Measurements from ENCODE around the gene TOX4. TPM values are rescaled to one million over a fixed set of nuclear protein-coding genes. Genes with fewer than 3 reads are reported as not detected.
A peak's percentile ranks its signal among the peaks of the same experiment; 100 is the strongest.

Gene TOX4
- total and polyA plus RNA-seq, 9 of the 15 experiments (the other 6 are each of a cell fraction or from before 2014, with no cell fraction given), result 9.9 to 76.5 (median 41.0) TPM

DNA sequence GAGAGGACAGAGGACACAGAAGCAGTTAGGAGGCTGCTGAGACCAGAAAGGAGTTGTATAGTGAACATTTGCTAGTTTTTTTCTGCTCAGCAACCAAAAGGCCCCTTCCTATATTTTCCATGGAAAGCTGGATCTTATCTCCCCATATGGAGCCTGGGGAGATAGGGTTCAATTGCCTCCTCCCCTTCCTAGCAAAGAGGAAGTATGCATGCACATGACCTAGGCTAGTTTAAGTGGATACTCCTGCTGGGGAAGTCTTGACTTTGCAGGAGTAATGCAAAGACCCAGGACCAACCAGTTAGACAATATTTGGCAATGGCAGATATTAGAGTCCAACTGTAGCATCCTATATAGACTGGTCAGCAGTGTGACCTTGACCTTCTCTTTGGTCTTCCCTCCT, 36.1 kb upstream of the TOX4 start (continued):
- TF ChIP-seq, protein P1, sequence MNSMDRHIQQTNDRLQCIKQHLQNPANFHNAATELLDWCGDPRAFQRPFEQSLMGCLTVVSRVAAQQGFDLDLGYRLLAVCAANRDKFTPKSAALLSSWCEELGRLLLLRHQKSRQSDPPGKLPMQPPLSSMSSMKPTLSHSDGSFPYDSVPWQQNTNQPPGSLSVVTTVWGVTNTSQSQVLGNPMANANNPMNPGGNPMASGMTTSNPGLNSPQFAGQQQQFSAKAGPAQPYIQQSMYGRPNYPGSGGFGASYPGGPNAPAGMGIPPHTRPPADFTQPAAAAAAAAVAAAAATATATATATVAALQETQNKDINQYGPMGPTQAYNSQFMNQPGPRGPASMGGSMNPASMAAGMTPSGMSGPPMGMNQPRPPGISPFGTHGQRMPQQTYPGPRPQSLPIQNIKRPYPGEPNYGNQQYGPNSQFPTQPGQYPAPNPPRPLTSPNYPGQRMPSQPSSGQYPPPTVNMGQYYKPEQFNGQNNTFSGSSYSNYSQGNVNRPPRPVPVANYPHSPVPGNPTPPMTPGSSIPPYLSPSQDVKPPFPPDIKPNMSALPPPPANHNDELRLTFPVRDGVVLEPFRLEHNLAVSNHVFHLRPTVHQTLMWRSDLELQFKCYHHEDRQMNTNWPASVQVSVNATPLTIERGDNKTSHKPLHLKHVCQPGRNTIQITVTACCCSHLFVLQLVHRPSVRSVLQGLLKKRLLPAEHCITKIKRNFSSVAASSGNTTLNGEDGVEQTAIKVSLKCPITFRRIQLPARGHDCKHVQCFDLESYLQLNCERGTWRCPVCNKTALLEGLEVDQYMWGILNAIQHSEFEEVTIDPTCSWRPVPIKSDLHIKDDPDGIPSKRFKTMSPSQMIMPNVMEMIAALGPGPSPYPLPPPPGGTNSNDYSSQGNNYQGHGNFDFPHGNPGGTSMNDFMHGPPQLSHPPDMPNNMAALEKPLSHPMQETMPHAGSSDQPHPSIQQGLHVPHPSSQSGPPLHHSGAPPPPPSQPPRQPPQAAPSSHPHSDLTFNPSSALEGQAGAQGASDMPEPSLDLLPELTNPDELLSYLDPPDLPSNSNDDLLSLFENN (IDR thresholded peaks at IDR 0.05; ENCODE audit: low read depth in 2 of 2, low read length in 2 of 2), result no peak
- TF ChIP-seq NFRKB (IDR thresholded peaks at IDR 0.05; ENCODE audit: low read depth) (no peak), ZFP1 (CRISPR knock-in tag; IDR thresholded peaks at IDR 0.05) (no peak), JUND (IDR thresholded peaks at IDR 0.05; ENCODE audit: borderline replicate concordance, low read depth, low read length) (0 out of 2 replicates have a peak, but pooled peaks have one; percentile 13), JUND (tag; IDR thresholded peaks at IDR 0.05; ENCODE audit: borderline replicate concordance, low read depth, low read length) (no peak; the same call in 2 of the 3 replicates), RBM34 (IDR thresholded peaks at IDR 0.05; ENCODE audit: borderline replicate concordance, insufficient read depth, low read length) (no peak), HSF4 (CRISPR knock-in tag; IDR thresholded peaks at IDR 0.05; ENCODE audit: borderline replicate concordance) (no peak), ZNF551 (CRISPR knock-in tag; IDR thresholded peaks at IDR 0.05) (no peak), SMARCA4 (IDR thresholded peaks at IDR 0.05) (peak; percentile 39; the same call in 1 of the 2 replicates), ZNF354B (CRISPR knock-in tag; IDR thresholded peaks at IDR 0.05) (no peak), GTF2F1 (IDR thresholded peaks at IDR 0.05; ENCODE audit: low read depth, low read length) (no peak)
- TF ChIP-seq, protein P2, sequence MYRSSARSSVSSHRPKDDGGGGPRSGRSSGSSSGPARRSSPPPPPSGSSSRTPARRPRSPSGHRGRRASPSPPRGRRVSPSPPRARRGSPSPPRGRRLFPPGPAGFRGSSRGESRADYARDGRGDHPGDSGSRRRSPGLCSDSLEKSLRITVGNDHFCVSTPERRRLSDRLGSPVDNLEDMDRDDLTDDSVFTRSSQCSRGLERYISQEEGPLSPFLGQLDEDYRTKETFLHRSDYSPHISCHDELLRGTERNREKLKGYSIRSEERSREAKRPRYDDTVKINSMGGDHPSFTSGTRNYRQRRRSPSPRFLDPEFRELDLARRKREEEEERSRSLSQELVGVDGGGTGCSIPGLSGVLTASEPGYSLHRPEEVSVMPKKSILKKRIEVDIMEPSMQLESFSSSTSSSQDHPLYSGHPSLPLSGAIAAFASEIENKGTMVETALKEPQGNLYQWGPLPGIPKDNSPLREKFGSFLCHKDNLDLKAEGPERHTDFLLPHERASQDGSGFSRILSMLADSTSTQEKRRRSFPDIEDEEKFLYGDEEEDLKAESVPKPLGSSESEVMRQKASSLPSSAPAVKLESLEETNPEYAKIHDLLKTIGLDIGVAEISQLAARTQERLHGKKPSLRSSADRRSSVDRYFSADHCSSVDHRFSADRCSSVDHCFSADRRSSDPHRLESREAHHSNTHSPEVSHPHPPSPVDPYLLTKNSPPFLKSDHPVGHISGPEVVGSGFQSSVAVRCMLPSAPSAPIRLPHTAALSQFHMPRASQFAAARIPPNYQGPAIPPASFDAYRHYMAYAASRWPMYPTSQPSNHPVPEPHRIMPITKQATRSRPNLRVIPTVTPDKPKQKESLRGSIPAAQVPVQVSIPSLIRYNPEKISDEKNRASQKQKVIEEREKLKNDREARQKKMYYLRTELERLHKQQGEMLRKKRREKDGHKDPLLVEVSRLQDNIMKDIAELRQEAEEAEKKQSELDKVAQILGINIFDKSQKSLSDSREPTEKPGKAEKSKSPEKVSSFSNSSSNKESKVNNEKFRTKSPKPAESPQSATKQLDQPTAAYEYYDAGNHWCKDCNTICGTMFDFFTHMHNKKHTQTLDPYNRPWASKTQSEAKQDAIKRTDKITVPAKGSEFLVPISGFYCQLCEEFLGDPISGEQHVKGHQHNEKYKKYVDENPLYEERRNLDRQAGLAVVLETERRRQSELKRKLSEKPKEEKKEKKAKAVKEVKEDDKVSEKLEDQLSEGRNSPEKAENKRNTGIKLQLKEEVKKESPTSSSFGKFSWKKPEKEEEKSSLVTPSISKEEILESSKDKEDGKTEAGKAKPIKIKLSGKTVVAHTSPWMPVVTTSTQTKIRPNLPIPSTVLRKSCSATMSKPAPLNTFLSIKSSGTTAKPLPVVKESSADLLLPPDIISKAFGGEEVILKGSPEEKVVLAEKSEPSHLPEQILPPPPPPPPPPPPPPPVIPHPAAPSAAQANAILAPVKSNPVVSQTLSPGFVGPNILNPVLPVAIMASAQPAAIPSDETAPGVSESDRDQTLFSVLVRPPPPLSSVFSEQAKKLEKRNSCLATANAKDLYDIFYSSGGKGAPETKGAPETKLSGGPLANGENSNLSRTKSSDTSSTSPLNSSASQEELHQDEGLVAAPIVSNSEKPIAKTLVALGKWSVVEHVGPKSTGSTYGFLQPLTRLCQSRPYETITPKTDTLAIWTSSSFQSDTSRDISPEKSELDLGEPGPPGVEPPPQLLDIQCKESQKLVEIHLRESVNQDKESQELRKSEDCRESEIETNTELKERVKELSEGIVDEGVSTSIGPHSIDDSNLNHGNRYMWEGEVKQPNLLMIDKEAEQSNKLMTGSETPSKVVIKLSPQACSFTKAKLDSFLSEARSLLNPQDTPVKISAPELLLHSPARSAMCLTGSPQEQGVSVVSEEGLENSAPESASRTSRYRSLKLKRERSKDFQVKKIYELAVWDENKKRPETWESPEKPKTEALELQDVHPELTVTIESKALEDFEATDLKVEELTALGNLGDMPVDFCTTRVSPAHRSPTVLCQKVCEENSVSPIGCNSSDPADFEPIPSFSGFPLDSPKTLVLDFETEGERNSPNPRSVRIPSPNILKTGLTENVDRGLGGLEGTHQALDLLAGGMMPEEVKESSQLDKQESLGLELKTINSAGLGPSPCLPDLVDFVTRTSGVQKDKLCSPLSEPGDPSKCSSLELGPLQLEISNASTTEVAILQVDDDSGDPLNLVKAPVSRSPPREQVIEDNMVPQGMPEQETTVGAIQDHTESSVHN (IDR thresholded peaks at IDR 0.05; ENCODE audit: borderline replicate concordance in 1 of 2, low read depth in 1 of 2), result no peak
